PC-9 (cell line): Measurements from ENCODE around the gene ADORA1. TPM values are rescaled to one million over a fixed set of nuclear protein-coding genes. Genes with fewer than 3 reads are reported as not detected.

Experiments used
- BruUV-seq: library from RNA; stranded (reverse); fragments of 400-500 nt; replicated peaks from 2 replicates; lab custom pipeline; 2021; lab: Mats Ljungman, UMichigan
- CTCF ChIA-PET: fragments of 300-600 bp; sonication (Branson Sonifier 250); formaldehyde crosslinking; loops from one replicate; lab custom pipeline; 2022; ENCODE audit warnings: antibody characterized with exemption; lab: Charles Lee
- POLR2A ChIA-PET: fragments of 300-600 bp; sonication (Branson Sonifier 250); formaldehyde crosslinking; loops from one replicate; lab custom pipeline; 2022; ENCODE audit warnings: antibody characterized with exemption; ENCODE audit not compliant: unreplicated experiment; lab: Charles Lee
- DNase-seq, 2 experiments: peaks; one replicate each; pipeline versions ENCODE4 v3.0.0 to v3.0.0-alpha.2; 2015 to 2022; ENCODE audit warnings: mixed read lengths in 1 of 2
- H2AFZ ChIP-seq: fragments of 200-600 bp; sonication (generic); 2 replicates; pipeline ENCODE4 v1.8.1; 2017; ENCODE audit warnings: antibody characterized with exemption
- H3F3A ChIP-seq: fragments of 200-600 bp; sonication (generic); 2 replicates; pipeline ENCODE4 v1.8.1; 2017; ENCODE audit warnings: antibody characterized with exemption, mild to moderate bottlenecking, low read depth; ENCODE audit not compliant: insufficient read depth
- H3K27ac ChIP-seq: fragments of 200-600 bp; sonication (generic); 2 replicates; pipeline ENCODE4 v1.6.1; 2016; ENCODE audit warnings: mixed run types
- H3K27me3 ChIP-seq: fragments of 200-600 bp; sonication (generic); 2 replicates; pipeline ENCODE4 v1.6.1; 2016; ENCODE audit warnings: low read depth, mixed run types; ENCODE audit not compliant: insufficient read depth
- H3K36me3 ChIP-seq: fragments of 200-600 bp; sonication (generic); 2 replicates; pipeline ENCODE4 v1.6.1; 2016; ENCODE audit warnings: low read depth, mixed run types
- H3K4me1 ChIP-seq: fragments of 200-600 bp; sonication (generic); replicated peaks from 2 replicates; pipeline ENCODE4 v1.6.1; 2016; ENCODE audit warnings: mixed run types; ENCODE audit not compliant: insufficient read depth
- H3K4me2 ChIP-seq: fragments of 200-600 bp; sonication (generic); 2 replicates; pipeline ENCODE4 v1.6.1; 2017; ENCODE audit warnings: mixed run types
- H3K4me3 ChIP-seq: fragments of 200-600 bp; sonication (generic); 2 replicates; pipeline ENCODE4 v1.6.1; 2016; ENCODE audit warnings: mixed run types
- H3K79me2 ChIP-seq: fragments of 200-600 bp; sonication (generic); 2 replicates; pipeline ENCODE4 v1.6.1; 2017; ENCODE audit warnings: low read depth, mixed run types
- H3K9me2 ChIP-seq: fragments of 200-600 bp; sonication (generic); 2 replicates; pipeline ENCODE4 v1.8.1; 2017; ENCODE audit warnings: mild to moderate bottlenecking; ENCODE audit not compliant: insufficient read depth
- H3K9me3 ChIP-seq: fragments of 200-600 bp; sonication (generic); 2 replicates; pipeline ENCODE4 v1.8.1; 2016; ENCODE audit warnings: low read depth; ENCODE audit not compliant: insufficient read depth
- H4K20me1 ChIP-seq: fragments of 200-600 bp; sonication (generic); 2 replicates; pipeline ENCODE4 v1.8.1; 2017; ENCODE audit not compliant: insufficient read depth
- EZH2 ChIP-seq: fragments of 200-600 bp; sonication (generic); IDR thresholded peaks from 2 replicates; pipeline ENCODE4 v1.8.0; 2017; ENCODE audit warnings: antibody characterized with exemption, low read depth
- intact Hi-C: fragments of 100-400 bp; cut with micrococcal nuclease; formaldehyde crosslinking; loops from one replicate; pipeline ENCODE4 v1.10.0; 2022; ENCODE audit not compliant: unreplicated experiment
- total RNA-seq: library from RNA; stranded (reverse); gene quantifications from 2 replicates; pipeline ENCODE4 v1.2.3, GENCODE V29; 2021
- TF ChIP-seq, protein P1 (sequence below): fragments of 200-600 bp; sonication (generic); conservative IDR thresholded peaks from 2 replicates; pipeline ENCODE4 v1.6.1; 2017; ENCODE audit warnings: mixed run types, antibody characterized with exemption, mild to moderate bottlenecking, moderate library complexity

The ADORA1 gene
- total RNA-seq, 1 experiment from 2014 or later, result 8.3 TPM

DNA sequence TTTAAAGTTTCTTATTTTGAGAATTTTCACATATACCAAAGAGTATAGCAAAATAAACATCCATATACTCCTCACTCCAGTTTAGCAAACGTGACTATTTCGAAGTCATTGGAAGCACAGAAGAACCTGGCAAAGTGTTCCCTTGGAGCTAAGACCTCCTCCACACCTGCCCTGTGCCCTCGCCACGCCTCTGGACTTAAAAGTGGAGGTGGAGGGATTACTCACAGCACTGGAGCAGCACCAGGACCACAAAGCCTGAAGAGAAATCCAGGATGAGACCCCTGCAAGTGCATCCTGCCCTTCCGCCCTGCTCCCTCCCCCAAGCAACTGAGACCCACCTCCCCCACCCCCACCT is 58.5 kb downstream of the ADORA1 start:
- Histone ChIP-seq H3K9me2 (no peaks in the 10 kb centered on the region), H3K4me2 (no peak overlapping the region), H2AFZ (no peak overlapping the region), H3K27me3 (no peaks in the 10 kb centered on the region), H3K4me3 (no peak overlapping the region), H4K20me1 (no peaks in the 10 kb centered on the region), H3K9me3 (no peaks in the 10 kb centered on the region), H3K79me2 (no peaks in the 10 kb centered on the region), H3F3A (no peaks in the 10 kb centered on the region), H3K4me1 (no peaks in the 10 kb centered on the region), H3K27ac (no peak overlapping the region), H3K36me3 (no peaks in the 10 kb centered on the region)
- intact Hi-C loops, result no loop called here
- TF ChIP-seq, protein P1, sequence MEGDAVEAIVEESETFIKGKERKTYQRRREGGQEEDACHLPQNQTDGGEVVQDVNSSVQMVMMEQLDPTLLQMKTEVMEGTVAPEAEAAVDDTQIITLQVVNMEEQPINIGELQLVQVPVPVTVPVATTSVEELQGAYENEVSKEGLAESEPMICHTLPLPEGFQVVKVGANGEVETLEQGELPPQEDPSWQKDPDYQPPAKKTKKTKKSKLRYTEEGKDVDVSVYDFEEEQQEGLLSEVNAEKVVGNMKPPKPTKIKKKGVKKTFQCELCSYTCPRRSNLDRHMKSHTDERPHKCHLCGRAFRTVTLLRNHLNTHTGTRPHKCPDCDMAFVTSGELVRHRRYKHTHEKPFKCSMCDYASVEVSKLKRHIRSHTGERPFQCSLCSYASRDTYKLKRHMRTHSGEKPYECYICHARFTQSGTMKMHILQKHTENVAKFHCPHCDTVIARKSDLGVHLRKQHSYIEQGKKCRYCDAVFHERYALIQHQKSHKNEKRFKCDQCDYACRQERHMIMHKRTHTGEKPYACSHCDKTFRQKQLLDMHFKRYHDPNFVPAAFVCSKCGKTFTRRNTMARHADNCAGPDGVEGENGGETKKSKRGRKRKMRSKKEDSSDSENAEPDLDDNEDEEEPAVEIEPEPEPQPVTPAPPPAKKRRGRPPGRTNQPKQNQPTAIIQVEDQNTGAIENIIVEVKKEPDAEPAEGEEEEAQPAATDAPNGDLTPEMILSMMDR, result no peak
- BruUV-seq, result no TSS peak
- POLR2A ChIA-PET, result no interaction called here
- CTCF ChIA-PET, result interaction anchor here (0.7 kb wide), 1 partner anchor 79 kb away, joined by 3 read pairs; no protein-coding TSS in a partner anchor
- no peak for DNase-seq

DNA sequence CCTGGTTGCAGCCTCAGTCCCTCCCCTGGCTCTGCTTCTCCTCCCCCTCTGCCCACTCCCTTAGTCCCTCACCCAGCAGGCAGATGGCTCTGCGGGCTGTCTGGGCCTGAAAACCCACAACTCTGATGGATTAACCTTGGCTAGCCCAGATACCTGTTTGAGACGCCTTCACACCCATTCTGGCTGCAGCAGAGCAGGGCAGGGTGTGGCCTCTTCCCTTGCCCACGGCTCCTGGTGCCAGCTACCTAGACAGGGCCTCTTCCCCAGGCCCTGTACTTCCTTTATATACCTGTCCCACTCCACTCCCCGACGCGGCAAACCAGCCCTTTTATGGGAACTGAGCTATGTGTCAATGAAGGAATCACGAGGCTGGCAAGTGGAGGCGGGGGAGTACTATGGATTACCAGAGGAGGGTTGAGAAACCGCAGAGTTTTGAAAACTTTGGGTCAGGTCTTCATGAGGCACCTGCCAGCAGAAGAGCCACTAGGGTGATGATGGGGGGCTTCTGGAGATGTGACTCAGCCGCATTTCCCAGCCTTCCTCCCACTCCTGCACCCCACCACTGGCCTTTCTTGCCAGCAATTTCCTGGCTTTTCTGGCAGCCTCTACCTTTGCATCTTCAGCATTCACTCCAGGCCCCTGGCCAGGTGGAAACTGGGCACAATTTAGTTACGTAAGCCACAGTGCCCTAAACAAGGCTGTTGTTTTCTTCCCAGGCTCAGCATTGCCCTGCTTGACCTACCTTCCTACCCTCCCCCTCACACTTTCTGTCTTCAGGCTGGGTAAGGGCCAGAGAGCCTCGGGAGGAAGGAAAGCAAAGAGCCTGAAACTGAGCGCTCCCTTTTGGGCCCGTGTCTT is 59.1 kb downstream of the ADORA1 start, which contains the start of gene CHI3L1:
Gene CHI3L1, minus strand, starts transcription at position 259 of the 858 bp plus-strand sequence. Its CDS starts 81 bp downstream, at position 178.
- no peaks in the 10 kb centered on the region for H3K79me2 ChIP-seq
- BruUV-seq, result no TSS peak
- H3F3A ChIP-seq, result no peaks in the 10 kb centered on the region
- no peak within 1 kb of the TSS for H3K4me3 ChIP-seq
- ChIA-PET POLR2A (no interaction called here), CTCF (interaction anchor here (0.7 kb wide), 1 partner anchor 79 kb away, joined by 3 read pairs; no protein-coding TSS in a partner anchor)
- no peak within 1 kb of the TSS for H3K4me2 ChIP-seq
- no peak within 1 kb of the TSS for H2AFZ ChIP-seq
- H3K27me3 ChIP-seq, result no peaks in the 10 kb centered on the region
- no peak for TF ChIP-seq EZH2
- TF ChIP-seq, protein P1, result no peak
- H3K36me3 ChIP-seq, result no peaks in the 10 kb centered on the region
- no peaks in the 10 kb centered on the region for H4K20me1 ChIP-seq
- DNase-seq, result no peak
- H3K9me3 ChIP-seq, result no peaks in the 10 kb centered on the region
- H3K4me1 ChIP-seq, result no peaks in the 10 kb centered on the region
- H3K9me2 ChIP-seq, result no peaks in the 10 kb centered on the region
- intact Hi-C loops, result no loop called here
- no peak within 1 kb of the TSS for H3K27ac ChIP-seq

DNA sequence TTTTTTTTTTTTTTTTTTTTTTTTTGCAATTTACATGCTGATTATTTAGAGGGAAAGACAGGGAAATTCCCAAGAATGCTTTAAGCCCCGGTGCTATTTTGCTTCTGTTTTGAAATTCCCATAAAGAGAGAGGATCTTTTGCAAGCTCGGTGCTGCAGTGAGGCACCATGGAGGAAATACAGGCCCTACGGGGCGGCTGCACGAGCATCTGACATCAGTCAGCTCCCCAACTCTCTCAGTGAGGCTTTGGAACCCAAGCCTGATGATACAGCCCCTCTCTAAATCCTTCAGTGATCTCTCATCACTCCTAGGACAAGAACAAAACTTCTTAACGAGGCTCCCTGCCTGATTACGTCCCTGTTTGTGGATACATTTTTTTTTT is 59.8 kb downstream of the ADORA1 start:
- Histone ChIP-seq H3K4me1 (no peaks in the 10 kb centered on the region), H3K9me2 (no peaks in the 10 kb centered on the region), H3K79me2 (no peaks in the 10 kb centered on the region), H3K4me2 (no peak overlapping the region), H3K9me3 (no peaks in the 10 kb centered on the region), H3K27me3 (no peaks in the 10 kb centered on the region), H3F3A (no peaks in the 10 kb centered on the region), H2AFZ (no peak overlapping the region), H4K20me1 (no peaks in the 10 kb centered on the region), H3K4me3 (no peak overlapping the region), H3K27ac (no peak overlapping the region), H3K36me3 (no peaks in the 10 kb centered on the region)
- BruUV-seq, result no TSS peak
- POLR2A ChIA-PET, result no interaction called here
- intact Hi-C loops, result no loop called here
- no peak for TF ChIP-seq EZH2
- TF ChIP-seq, protein P1, result no peak
- CTCF ChIA-PET, result no interaction called here
- DNase-seq, result no peak
